Measurements from ENCODE around the gene UNC79. TPM values are rescaled to one million over a fixed set of nuclear protein-coding genes. Genes with fewer than 3 reads are reported as not detected.

The UNC79 gene
- total RNA-seq, 1 donor from 2014 or later: 0.08 TPM

DNA sequence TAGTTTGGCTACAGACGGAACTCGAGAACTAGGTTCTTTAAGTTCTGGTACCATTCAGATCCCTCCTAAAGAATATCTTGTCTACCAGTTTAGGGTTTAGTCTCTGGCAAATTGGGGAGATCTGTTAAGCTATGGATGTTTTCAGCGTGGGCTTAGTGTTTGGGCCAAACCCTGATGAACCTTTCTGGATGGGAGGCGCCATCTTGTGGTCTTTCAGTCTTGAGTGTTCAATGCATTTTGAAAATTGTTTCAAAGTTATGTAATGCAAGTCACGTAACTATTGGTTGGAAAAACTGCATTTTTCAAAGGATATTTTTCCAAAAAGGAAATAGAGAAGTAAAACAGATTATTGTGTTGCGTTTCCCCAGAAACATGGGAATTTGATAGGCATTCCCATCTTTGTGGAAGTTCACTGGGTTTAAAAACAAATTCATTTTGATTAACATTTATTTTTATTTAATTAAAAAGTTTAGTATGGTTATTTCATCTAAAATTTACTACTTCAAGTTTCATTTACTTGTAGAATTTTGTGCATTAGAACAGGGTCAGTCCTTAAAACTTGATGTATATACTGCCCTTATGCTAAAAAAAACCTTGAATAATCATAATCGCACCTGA, 188.5 kb downstream of the UNC79 start:
- no peak overlapping the region for H3K27ac Mint-ChIP-seq (ENCODE audit: unreplicated experiment)
- no peaks in the 10 kb centered on the region for H3K27me3 Mint-ChIP-seq (ENCODE audit: unreplicated experiment)
- no peaks in the 10 kb centered on the region for H3K9me3 Mint-ChIP-seq (ENCODE audit: unreplicated experiment)
- no peak for DNase-seq (ENCODE audit: extremely low spot score, unreplicated experiment)
- H3K4me3 Mint-ChIP-seq (ENCODE audit: unreplicated experiment): no peak overlapping the region
- no peaks in the 10 kb centered on the region for H3K36me3 Mint-ChIP-seq (ENCODE audit: unreplicated experiment)
- H3K4me1 Mint-ChIP-seq (ENCODE audit: unreplicated experiment): no peaks in the 10 kb centered on the region
- TF ChIP-seq, protein P1, sequence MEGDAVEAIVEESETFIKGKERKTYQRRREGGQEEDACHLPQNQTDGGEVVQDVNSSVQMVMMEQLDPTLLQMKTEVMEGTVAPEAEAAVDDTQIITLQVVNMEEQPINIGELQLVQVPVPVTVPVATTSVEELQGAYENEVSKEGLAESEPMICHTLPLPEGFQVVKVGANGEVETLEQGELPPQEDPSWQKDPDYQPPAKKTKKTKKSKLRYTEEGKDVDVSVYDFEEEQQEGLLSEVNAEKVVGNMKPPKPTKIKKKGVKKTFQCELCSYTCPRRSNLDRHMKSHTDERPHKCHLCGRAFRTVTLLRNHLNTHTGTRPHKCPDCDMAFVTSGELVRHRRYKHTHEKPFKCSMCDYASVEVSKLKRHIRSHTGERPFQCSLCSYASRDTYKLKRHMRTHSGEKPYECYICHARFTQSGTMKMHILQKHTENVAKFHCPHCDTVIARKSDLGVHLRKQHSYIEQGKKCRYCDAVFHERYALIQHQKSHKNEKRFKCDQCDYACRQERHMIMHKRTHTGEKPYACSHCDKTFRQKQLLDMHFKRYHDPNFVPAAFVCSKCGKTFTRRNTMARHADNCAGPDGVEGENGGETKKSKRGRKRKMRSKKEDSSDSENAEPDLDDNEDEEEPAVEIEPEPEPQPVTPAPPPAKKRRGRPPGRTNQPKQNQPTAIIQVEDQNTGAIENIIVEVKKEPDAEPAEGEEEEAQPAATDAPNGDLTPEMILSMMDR (IDR thresholded peaks at IDR 0.05): peak; percentile 56

DNA sequence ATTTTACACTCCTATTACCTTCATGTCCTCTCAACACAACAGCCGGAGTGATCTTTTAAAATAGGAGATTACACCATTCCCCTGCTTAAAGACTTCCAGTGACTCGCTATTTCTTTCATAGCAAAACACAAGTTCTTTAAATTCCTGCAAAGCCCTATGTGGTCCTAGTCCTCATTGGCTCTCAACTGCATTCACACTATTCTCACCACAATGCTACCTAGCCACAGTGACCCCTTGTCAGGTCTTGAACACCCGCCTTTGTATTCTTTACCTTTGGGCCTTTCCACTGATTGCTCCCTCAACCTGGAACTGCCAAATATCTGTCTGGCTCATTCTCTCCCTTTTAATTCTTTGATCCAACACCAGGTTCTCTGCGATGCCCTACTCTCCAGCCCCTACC, 197.3 kb downstream of the UNC79 start:
- TF ChIP-seq, protein P1 (IDR thresholded peaks at IDR 0.05): no peak
- no peaks in the 10 kb centered on the region for H3K9me3 Mint-ChIP-seq (ENCODE audit: unreplicated experiment)

DNA sequence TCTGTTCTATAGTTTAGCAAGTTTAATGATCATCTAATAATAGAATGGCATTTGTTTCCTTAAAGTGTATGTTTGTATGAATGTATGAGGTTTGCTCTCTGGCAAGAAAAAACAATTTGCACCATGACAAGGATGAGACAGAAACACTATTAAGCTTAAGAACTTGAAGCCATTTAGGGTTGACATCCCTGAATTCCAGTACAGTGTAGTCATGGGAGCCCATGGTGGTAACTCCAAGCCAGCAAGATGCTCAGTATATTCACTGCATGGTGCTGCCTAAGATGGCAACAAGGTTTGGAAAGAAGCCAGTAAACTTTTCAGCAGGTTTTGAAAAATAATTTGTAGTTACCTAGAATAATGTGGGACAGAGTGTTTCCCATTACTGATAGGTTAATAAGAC, 198.9 kb downstream of the UNC79 start:
- no peak for DNase-seq (ENCODE audit: extremely low spot score, unreplicated experiment)
- Mint-ChIP-seq H3K27me3 (ENCODE audit: unreplicated experiment) (no peaks in the 10 kb centered on the region), H3K9me3 (ENCODE audit: unreplicated experiment) (no peaks in the 10 kb centered on the region), H3K36me3 (ENCODE audit: unreplicated experiment) (no peaks in the 10 kb centered on the region), H3K4me1 (ENCODE audit: unreplicated experiment) (no peaks in the 10 kb centered on the region), H3K27ac (ENCODE audit: unreplicated experiment) (no peak overlapping the region), H3K4me3 (ENCODE audit: unreplicated experiment) (no peak overlapping the region)
- TF ChIP-seq, protein P1 (IDR thresholded peaks at IDR 0.05): no peak

More for the DNA sequence above, 197.3 kb downstream of the UNC79 start:
- Mint-ChIP-seq H3K27me3 (ENCODE audit: unreplicated experiment) (no peaks in the 10 kb centered on the region), H3K4me1 (ENCODE audit: unreplicated experiment) (no peaks in the 10 kb centered on the region), H3K27ac (ENCODE audit: unreplicated experiment) (no peak overlapping the region), H3K36me3 (ENCODE audit: unreplicated experiment) (no peaks in the 10 kb centered on the region), H3K4me3 (ENCODE audit: unreplicated experiment) (no peak overlapping the region)
- DNase-seq (ENCODE audit: extremely low spot score, unreplicated experiment): no peak

DNA sequence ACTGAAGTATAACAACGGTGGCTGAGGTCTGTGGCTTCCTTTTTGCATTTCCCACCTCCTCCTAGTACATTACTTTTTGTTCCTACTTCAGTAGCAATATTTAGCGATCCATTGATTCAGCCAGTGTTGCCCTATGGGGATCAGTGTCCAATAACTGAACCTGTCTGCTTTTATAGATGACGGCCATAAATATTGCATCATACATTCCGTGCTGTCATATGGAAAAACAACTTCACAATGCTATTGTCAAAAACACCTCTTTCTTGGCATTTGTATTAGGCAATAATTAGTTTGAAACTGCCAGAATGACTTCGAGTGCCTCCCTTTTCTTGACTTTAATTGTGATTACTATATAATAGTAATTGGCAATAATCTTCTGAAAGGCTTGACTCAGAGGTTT, 208.1 kb downstream of the UNC79 start:
- no peak for DNase-seq (ENCODE audit: extremely low spot score, unreplicated experiment)
- peaks cover 5% of the 10 kb centered on the region for H3K9me3 Mint-ChIP-seq (ENCODE audit: unreplicated experiment)
- no peak overlapping the region for H3K4me3 Mint-ChIP-seq (ENCODE audit: unreplicated experiment)
- no peaks in the 10 kb centered on the region for H3K4me1 Mint-ChIP-seq (ENCODE audit: unreplicated experiment)
- no peaks in the 10 kb centered on the region for H3K27me3 Mint-ChIP-seq (ENCODE audit: unreplicated experiment)
- TF ChIP-seq, protein P1 (IDR thresholded peaks at IDR 0.05): no peak
- H3K36me3 Mint-ChIP-seq (ENCODE audit: unreplicated experiment): no peaks in the 10 kb centered on the region
- H3K27ac Mint-ChIP-seq (ENCODE audit: unreplicated experiment): no peak overlapping the region

DNA sequence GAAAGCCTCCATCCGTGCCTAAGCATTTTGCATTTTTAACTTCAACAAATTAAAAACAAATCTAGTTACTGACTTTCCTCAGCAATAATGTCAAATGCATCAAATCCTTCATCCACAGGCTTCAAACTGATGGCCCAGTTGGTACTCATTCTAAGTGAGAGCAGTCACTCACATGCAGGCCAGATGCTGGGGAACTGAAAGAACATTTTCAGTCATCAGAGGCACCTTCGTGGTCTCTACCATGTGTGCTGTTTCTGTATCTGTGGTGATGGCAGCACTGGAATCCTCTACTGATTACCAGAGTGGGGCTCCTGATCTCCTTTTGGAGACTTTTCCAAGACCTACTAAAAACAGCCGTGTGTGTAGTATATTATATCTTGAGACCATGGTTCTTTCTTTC, 212.4 kb downstream of the UNC79 start:
- no peak overlapping the region for H3K27ac Mint-ChIP-seq (ENCODE audit: unreplicated experiment)

More for the DNA sequence above, 212.4 kb downstream of the UNC79 start:
- Mint-ChIP-seq H3K4me1 (ENCODE audit: unreplicated experiment) (no peaks in the 10 kb centered on the region), H3K4me3 (ENCODE audit: unreplicated experiment) (no peak overlapping the region), H3K36me3 (ENCODE audit: unreplicated experiment) (no peaks in the 10 kb centered on the region), H3K27me3 (ENCODE audit: unreplicated experiment) (no peaks in the 10 kb centered on the region), H3K9me3 (ENCODE audit: unreplicated experiment) (peaks cover 5% of the 10 kb centered on the region)
- TF ChIP-seq, protein P1 (IDR thresholded peaks at IDR 0.05): no peak
- no peak for DNase-seq (ENCODE audit: extremely low spot score, unreplicated experiment)

Data from osteocyte (in vitro differentiated cells).